NCI-H524 treated with DMSO at 0.1 percent for 48 hours (cell line): ENCODE results near the gene KIF6.
"Not testable (repeated sequence)": the region's sequence is repeated elsewhere in the genome, so short reads cannot be mapped to it uniquely, and the experiment has no call there.

Source experiments
- DNase-seq: peaks from one replicate; lab custom pipeline; 2025; lab: John Stamatoyannopoulos, UW

The KIF6 gene

GRCh38 chr6:39553029-39553428 is 172.2 kb downstream of the KIF6 start:
- DNase-seq: no peak

- no peak for DNase-seq
Observed at GRCh38 chr6:39550191-39550590, 175.0 kb downstream of the KIF6 start.

DNA sequence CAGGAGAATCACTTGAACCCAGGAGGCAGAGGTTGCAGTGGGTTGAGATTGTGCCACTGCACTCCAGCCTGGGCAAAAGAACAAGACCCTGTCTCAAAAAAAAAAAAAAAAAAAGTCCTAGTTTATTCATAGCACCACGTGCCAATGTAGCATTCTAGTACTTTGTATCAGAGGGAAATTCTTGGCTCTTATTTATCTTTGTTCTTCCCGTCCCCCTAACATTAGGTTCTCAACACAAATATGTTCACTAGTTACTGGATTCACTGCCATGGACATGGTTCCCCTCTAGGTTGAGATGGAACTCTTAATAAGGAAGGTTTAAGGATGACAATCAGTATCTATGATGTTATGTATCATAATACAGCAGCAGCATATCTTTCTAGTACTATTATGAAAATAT is 178.5 kb downstream of the KIF6 start:
- no peak for DNase-seq

- DNase-seq: no peak
Observed at GRCh38 chr6:39543950-39544349, 181.3 kb downstream of the KIF6 start.

DNA sequence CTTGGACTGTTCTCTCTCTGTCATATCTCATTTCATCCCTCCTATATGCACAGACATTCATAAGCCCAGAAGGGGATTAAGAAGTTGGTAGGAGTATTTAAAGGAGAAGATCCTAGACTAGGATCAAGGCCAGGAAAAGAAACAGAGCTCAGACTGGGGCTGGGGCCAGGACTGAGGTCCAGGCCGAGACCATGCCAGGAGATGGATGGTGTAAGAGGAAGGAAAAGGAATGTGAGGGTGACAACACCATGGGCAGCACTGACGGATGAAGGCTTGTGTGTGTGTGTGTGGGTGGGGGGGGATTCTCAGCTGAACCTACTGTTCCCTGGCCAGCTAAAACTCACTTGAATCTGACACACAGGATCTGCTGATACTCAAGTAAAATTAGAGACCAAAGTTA is 182.1 kb downstream of the KIF6 start:
- DNase-seq: no peak

DNA sequence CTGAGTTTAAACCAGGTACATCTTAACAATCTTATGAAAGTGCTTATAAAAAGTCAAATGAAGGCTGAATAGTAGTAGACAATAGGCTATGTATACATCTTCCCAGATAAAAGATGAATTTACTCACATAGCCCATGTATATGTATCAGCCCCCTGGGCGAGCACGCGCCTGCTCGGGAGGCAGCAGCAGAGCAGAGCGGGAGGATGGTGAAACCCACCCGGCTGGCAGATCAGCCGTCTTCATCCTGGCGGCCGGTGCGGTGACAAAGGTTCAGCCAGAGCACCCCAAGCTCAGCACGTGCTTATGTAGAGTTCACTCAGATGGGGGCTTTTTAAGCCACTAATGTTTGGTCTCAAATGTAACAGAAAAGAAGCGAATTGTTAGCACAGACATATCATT is 184.8 kb downstream of the KIF6 start:
- no peak for DNase-seq

DNA sequence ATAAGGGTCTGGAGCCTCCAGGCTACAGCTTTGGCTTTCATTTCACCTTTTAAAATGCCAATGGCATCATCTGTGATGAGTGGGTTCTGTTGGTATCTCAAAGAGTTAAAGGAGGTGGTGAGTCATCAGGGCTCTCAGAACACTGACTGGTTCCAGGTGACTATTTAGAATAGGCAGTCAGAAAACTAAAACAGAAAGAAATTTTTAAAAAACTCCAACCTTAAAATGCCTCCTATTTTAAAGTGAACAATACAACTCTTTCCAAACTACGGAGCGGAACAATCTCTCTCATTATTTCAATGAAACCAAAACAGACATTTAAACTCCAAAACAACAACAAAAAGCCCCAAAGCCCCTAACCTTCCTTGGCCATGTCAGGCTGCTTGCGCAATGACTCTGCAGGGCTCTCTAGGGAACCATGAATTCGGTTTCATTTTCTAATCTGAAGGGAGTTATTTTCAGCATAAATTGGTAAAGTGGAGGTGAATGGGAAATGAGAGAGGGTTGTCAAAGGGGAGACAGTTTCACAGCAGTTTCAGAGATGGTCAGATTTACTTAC is 194.9 kb downstream of the KIF6 start:
- DNase-seq: no peak

DNA sequence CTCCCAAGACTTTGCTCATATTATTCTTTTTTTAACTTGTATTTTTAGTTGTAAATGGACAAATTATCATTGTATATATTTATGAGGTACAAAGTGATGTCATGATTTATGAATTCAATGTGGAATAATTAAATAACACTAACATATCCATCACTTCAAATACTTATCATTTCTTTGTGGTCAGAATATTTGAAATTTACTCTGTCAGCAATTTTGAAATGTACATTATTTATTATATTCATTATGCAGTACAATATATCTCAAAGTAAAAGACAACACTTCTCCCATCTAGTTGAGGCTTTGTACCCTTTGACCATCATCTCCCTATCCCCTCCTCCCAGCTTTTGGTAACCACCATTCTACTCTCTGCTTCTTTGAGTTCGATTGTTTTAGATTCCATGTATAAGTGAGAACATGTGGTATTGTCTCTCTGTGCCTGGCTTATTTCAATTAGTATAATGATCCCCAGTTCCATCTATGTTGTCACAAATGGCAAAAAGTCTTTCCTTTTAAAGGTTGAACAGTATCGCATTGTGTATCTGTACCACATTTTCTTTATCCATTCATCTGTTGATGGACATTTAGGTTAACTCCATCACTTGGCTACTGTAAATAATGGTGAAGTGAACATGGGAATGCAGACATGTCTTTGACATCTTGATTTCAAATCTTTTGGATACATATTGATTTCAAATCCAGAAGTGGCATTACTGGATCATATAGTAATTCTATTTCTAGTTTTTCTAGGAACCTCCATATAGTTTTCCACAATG is 197.2 kb downstream of the KIF6 start:
- DNase-seq: no peak

DNA sequence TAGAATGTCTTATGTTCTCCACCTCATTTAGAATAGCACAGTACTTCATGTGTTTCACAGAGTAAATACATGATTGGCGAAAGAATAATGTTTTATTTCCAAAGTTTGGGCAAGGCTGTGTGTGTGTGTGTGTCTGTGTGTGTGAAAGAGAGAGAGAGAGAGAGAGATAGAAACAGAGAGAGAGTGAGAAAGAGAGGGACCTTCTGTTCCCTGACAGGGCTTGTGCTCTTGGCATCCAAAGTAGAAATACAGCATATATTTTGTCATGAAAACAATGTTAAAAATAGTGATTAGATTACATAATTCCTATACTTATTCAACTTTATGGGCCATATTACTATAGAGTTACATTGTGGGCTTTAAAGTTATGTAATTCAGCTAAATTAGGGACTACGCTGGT is 201.2 kb downstream of the KIF6 start:
- no peak for DNase-seq

GRCh38 chr6:39521958-39522357 is 203.2 kb downstream of the KIF6 start:
- no peak for DNase-seq

- no peak for DNase-seq
Observed at GRCh38 chr6:39520916-39521315, 204.3 kb downstream of the KIF6 start.

DNA sequence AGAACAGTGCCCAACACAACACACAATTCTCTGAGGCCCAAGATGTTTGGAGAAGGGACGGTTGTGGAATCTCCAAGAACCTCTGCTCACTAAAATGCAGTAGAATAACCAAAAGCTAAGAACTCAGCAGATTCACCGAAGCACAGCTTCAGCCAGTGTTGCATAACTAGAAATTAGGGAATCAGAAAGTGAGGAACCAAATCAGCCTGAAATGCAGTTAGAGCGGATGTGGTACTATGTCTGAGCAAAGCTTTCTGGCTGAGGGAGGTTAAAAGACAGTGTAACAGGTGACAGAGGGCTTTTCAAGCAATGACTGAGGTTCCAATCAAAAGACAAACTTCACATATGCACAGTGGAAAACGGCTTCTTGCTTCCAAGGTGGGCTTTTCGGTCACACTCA is 204.8 kb downstream of the KIF6 start:
- DNase-seq: no peak

DNA sequence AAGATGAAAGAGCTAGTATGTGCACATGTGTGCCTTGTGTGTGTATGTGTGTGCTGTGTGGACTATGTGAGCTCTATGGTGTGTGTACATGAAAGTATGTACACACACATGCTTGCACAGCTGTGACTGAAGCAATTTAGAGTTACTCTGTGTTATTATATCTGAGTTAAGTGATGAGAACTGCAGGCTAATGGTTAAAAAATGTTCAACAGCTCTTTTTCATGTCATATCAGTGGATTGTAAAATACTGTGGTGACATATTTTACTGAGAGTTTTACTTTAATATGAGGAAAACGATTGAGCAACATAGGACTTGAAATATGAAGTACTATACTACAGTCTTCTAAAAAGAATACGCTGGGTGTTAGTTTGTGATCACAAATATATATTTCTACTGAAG is 207.0 kb downstream of the KIF6 start:
- no peak for DNase-seq

DNA sequence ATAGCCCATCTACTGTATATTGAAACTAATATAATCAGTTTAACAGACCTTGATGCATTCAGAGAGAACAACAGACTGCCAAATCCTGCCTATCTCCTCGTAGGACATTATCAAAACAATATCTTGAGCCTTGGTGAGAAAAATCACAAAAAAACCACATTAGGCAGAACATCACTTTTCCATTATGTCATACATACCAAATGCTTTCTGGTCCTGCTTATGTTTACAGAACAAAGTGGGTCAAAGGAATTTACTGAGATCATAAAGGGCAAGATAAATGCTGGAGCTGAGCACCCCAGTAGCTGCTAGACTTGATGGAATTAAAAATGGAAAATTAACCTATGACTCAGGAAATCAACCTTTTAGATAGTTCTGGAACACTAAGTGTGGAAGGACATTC is 207.5 kb downstream of the KIF6 start:
- DNase-seq: no peak

GRCh38 chr6:39516471-39516870 is 208.7 kb downstream of the KIF6 start:
- no peak for DNase-seq

DNA sequence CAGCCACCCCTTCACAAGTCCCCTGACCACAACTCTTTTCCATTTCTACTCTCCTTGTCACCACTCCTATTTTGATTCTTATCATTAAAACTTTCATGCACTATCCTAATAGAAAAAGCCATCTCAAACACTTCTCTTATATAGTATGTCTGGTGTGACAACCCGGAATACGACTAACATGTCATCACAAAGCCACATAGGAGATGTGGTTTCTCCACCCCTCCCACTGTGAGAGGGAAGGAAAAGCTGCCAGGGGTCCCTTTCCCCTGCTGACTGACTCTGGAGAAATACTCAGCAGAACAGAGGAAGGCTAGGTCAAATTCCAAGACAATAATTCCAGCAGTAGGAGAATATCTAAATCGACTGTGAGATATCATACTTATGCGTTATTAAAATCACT is 209.7 kb downstream of the KIF6 start:
- DNase-seq: no peak

DNA sequence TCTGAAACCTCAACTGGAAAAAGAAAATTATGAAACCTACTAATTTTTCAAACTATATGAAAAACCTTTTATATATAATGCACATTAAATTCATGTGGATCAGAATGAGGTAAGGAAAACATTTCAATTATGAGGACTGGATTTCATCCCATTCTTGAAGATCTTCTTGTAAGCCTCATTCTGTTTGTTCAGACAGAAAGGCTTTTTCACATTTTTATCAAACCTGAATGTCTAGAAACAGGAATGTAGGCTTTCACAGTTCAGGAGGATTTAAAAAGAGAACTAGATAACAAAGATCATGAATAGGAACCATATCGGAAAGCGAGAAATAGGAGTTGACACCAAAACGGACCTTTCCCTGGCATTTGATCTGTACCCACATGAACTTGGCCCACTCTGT is 210.2 kb downstream of the KIF6 start:
- DNase-seq: no peak

DNA sequence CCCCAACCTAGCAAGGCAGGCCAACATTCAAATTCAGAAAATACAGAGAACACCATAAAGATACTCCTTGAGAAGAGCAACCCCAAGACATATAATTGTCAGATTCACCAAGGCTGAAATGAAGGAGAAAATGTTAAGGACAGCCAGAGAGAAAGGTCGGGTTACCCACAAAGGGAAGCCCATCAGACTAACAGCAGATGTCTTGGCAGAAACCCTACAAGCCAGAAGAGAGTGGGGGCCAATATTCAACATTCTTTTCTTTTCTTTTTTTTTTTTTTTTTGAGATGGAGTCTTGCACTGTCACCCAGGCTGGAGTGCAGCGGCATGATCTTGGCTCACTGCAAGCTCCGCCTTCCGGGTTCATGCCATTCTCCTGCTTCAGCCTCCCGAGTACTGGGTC is 215.4 kb downstream of the KIF6 start:
- DNase-seq: not testable (repeated sequence)

DNA sequence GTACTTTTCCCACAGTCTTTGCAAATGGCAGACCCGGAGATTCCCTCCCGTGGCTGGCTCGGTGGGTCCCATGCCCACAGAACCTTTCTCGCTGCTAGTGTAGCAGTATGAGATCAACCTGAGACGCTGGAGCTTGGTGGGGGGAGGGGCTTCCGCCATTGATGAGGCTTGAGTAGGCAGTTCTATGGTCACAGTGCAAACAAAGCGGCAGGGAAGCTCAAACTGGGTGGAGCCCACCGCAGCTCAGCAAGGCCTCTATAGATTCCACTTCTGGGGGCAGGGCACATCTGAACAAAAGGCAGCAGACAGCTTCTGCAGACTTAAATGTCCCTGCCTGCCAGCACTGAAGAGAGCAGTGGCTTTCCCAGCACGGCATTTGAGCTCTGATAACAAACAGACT is 216.7 kb downstream of the KIF6 start:
- no peak for DNase-seq

GRCh38 chr6:39507331-39507998 is 217.7 kb downstream of the KIF6 start:
- DNase-seq: no peak

DNA sequence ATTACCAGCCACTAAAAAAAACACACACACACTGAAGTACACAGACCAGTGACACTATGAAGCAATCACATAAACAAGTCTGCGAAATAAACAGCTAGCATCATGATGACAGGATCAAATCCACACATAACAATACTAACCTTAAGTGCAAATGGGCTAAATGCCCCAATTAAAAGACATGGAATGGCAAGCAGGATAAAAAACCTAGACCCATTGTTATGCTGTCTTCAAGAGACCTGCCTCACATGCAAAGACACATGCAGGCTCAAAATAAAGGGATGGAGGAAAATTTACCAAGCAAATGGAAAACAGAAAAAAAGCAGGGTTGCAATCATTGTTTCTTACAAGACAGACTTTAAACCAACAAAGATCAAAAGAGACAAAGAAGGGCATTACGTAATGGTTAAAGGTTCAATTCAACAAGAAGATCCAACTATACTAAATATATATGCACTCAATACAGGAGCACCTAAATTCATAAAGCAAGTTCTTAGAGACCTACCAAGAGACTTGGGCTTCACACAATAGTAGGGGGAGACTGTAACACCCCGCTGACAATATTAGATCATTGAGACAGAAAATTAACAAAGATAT is 222.7 kb downstream of the KIF6 start:
- not testable (repeated sequence) for DNase-seq

DNA sequence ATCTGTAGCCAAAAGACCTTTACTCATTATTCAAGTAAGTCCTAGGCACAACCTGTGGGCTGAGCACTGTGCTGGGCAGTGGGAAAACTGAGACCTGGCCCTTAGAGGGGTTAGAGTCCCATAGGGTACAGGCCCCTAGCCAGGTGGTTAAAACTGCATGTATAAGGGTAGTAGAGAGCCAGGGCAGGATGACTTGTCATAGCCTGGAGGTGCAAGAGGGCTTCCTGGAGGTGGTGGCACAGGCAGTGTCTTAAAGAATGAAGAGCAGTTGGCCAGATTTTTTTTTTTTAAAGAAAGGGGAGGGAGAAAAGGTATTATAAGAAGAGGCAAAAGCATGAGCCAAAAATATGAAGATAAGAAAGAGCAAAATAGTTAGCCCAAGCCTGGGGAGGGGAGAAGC is 226.2 kb downstream of the KIF6 start:
- DNase-seq: no peak

DNA sequence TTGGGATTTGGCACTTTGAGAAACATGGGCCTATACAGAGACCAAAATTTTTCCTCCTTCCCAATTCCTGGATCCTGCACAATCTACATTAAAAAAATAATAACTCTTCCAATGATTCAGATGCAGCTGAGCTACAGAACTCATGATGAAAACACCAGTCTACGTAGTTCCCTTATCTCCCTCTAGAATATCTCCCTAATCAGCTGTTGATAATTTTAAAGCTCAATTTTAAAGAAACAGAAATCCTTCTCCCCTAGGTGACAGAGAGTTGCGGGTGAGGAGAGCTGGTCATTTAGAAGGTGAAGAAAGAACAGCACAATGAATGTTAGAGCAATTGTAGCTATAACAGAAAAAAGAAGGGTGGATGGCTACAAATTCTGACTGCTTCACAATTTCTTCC is 227.1 kb downstream of the KIF6 start:
- DNase-seq: no peak
